ENCODE results near the gene BMPR2.
"Not testable (repeated sequence)": the region's sequence is repeated elsewhere in the genome, so short reads cannot be mapped to it uniquely, and the experiment has no call there.

BMPR2 gene

DNA sequence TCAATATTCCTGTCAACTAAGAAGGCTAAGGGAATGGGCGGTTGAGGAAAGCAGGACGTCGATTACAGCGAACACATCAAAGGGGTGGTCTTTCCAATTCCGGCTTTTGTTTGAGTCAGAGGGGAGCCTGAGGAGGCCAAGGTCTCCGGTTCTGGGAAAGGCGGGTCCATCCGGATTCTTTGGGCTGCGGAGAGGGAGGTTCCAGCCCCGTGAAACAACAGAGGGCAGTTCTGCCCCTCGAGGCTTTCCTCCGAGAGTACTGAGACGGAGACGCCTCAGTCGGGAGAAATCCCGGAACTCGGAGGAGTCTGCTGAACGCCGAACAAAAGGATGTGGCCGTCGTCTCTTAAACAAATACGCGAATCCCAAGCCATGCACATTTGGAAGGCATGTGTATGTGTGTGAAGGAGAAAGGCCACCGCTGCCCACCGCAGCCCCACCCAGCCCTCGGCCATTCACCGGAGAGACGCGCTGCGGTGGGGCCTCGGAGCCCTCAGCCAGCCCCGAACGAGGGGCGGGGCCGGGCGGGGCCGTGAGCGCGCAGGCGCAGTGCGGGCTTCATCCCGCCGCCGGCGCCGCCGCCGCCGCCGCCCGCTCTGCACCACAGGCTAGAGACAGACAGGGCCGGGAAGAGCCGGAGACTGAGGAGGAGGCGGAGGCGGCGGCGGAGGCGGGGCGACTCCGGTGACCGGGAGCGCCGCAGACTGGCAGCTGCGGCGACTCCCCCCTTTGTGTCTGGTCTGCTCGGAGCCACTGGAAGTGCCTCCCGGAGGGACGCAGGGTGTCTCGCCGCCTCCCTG lies at the start of gene BMPR2:
Gene BMPR2, plus strand, starts transcription at position 719 of the 800 bp plus-strand sequence. CDS start 1,148 bp downstream, outside the sequence.
- peak; percentile 58 to 80 for DNase-seq (ENCODE audit: extremely low read depth in 1 of 2, low read depth in 1 of 2)

GRCh38 chr2:202327858-202328257 lies 48.3 kb upstream of the BMPR2 start:
- no peak for DNase-seq (ENCODE audit: extremely low read depth in 1 of 2, low read depth in 1 of 2)

- DNase-seq (ENCODE audit: extremely low read depth in 1 of 2, low read depth in 1 of 2): no peak
Measured at GRCh38 chr2:202335791-202336467, 40.2 kb upstream of the BMPR2 start.

GRCh38 chr2:202337151-202337550 lies 39.0 kb upstream of the BMPR2 start:
- no peak for DNase-seq (ENCODE audit: extremely low read depth in 1 of 2, low read depth in 1 of 2)

- no peak for DNase-seq (ENCODE audit: extremely low read depth in 1 of 2, low read depth in 1 of 2)
Measured at GRCh38 chr2:202337706-202338346, 38.3 kb upstream of the BMPR2 start.

DNA sequence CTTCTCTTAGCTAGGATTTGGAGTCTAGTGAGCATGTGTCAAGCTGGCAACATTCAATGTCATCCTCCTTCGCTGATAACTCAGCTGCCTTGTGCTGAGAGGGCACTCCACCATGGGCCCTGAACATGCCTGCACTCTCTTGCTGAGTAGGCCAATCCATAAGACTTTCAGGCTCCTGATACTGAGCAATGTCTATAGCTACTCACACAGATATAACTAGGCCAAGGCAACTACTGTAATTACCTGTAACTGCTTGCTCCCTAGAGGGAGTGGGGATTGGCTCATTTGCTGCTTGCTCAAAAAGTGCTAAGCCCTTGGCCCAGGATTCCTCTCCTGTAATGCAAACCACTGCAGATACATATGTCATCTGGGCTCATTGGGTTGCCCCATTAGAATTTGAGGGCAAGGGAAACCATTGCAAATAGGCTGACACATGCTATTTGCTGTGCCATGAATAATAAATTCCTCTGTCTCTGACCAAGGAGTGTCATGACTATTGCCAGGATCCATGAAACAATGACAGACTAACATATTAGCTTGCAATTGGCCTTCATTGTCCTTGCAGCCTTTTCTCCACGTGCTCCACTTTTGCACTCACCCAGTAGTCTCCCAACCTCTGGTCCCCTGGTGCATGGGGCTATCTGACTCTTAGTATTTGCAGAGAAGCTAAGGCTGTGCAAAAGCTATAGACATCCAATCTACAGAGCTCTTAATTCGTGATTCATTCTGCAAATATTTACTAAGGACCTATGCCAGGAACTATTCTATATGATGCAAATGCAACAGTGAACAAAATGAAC lies 36.9 kb upstream of the BMPR2 start:
- no peak for DNase-seq (ENCODE audit: extremely low read depth in 1 of 2, low read depth in 1 of 2)

DNA sequence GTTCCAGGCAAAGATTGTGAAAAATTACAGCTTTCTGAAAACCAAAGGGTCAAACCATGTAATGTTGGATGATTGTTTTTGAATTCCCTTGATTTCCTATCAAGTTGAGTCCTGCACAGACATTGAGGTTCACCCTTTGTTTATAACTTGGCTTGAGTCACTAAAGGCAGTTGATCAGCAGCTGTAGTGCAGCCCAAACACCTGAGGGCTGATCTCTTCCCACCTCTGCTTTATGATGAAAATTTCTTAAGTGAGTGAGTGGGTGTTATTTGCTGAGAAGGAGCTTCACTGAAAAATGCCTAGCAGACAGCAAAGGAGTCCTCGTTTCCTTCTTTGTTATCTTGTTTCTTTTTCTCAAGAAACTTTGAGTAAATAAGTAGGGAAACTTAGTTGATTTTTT lies 31.9 kb upstream of the BMPR2 start:
- no peak for DNase-seq (ENCODE audit: extremely low read depth in 1 of 2, low read depth in 1 of 2)

DNA sequence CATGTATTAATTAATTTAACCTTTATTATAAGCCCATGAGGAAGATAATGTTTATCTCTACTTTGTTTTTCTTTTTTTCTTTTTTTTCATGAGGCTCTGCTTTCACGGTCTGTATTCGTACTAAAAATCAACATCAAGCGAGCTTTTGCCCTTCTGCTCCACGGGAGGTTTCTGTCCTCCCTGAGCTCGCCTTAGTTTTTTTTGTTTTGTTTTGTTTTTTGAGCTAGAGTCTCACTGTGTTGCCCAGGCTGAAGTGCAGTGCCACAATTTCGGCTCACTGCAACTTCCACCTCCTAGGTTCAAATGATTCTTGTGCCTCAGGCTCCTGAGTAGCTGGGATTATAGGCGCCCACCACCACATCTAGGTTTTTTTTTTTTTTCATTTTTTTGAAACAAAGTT lies 29.9 kb upstream of the BMPR2 start:
- no peak for DNase-seq (ENCODE audit: extremely low read depth in 1 of 2, low read depth in 1 of 2)

DNA sequence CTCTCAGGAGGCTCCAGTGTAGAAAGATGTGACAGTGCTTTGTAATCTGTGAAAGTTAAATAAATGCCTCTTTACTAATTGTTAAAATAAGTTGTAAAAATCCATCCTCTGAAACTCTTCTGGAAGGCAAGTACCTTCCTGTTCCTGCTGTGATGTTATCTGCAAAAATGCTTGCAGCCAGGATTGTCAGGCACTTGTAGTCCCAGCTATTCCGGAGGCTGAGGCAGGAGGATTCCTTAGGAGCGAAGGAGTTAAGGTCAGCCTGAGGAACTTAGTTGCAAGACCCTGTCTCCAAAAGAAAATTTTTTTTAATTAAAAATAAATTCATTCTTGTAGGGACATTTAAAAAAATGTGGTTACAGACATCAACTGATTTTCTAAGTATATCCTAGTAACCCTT lies 22.7 kb upstream of the BMPR2 start:
- no peak for DNase-seq (ENCODE audit: extremely low read depth in 1 of 2, low read depth in 1 of 2)

DNA sequence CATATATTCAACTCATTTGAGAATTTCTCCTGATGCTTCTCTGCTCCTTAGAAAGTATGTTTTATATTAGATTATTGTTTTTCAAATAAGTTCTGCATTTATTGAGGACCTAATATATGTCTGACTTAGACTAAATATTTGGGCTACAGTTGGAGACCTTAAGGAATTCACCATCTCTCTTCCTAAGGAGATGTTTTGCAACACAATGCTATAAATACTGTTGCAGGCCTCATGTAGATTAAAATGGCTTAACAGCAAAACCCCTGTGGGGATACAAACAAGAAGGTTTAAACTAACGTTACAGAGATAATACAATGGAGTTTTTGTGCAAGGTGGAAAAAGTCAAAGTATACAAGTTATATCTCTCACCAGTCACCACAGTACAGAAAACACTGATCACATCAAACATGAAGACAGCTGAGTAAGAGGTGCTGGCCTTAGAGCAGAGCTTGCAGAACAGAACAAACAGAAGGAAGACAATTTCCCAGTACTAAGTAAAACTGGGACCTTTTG lies 20.1 kb upstream of the BMPR2 start:
- DNase-seq (ENCODE audit: extremely low read depth in 1 of 2, low read depth in 1 of 2): no peak

- not testable (repeated sequence) for DNase-seq (ENCODE audit: extremely low read depth in 1 of 2, low read depth in 1 of 2)
Measured at GRCh38 chr2:202358924-202359323, 17.2 kb upstream of the BMPR2 start.

GRCh38 chr2:202360646-202361045 lies 15.5 kb upstream of the BMPR2 start:
- DNase-seq (ENCODE audit: extremely low read depth in 1 of 2, low read depth in 1 of 2): no peak

DNA sequence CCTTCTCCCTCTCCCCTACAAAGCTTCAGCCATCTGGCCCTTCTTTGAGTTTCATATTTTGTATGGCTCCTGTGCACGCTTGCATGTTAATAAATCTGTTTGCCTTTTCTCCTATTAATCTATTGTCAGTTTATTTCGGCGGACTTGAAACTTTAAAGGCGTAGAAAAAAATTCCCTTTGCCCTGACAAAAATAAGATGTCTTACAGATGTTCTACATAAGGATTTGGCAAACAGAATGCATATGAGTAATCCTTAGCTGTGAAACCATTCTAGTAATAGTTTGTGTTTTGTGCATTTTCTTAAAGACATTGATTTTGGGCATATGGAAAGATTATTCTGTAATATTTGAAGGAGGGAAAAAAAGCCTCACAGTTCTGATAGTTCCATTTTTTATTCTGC lies 15.0 kb upstream of the BMPR2 start:
- no peak for DNase-seq (ENCODE audit: extremely low read depth in 1 of 2, low read depth in 1 of 2)

GRCh38 chr2:202373490-202373889 lies 2.6 kb upstream of the BMPR2 start:
- no peak for DNase-seq (ENCODE audit: extremely low read depth in 1 of 2, low read depth in 1 of 2)

- not testable (repeated sequence) for DNase-seq (ENCODE audit: extremely low read depth in 1 of 2, low read depth in 1 of 2)
Measured at GRCh38 chr2:202374383-202374782, 1.7 kb upstream of the BMPR2 start.

- peak; percentile 18 to 29 for DNase-seq (ENCODE audit: extremely low read depth in 1 of 2, low read depth in 1 of 2)
Measured at GRCh38 chr2:202375033-202375608, 1.0 kb upstream of the BMPR2 start.

DNA sequence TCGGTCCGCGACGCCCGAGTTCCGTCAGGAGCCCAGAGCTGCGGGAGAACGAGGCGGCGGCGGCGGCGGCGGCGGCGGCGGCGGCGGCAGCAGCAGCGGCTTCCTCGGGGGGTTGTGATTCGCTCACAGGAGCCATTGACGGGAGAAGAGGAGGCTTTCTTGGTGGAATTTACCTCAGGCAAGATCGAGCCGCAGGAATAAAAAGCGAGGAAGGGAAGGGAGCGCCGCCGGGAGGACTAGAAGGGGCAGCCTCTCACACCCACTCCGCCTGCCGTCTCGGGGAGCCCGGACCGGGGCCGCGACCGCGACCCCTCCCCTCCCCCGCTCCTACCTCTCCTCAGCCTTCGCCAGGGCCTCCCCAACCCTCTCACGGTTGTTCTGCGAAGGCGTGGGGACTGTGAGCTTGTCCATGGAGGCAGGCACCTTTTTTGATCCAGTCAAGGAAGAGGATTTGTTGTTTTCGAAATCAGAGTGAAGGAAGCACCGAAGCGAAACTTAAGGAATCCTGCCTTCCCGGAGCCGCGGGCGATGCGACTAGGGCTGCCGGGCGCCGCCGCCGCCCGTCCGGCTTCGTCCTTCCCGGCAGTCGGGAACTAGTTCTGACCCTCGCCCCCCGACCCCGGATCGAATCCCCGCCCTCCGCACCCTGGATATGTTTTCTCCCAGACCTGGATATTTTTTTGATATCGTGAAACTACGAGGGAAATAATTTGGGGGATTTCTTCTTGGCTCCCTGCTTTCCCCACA lies 506 bp downstream of the BMPR2 start:
- DNase-seq (ENCODE audit: extremely low read depth in 1 of 2, low read depth in 1 of 2): peak in 1 of 2 donors; percentile 10

DNA sequence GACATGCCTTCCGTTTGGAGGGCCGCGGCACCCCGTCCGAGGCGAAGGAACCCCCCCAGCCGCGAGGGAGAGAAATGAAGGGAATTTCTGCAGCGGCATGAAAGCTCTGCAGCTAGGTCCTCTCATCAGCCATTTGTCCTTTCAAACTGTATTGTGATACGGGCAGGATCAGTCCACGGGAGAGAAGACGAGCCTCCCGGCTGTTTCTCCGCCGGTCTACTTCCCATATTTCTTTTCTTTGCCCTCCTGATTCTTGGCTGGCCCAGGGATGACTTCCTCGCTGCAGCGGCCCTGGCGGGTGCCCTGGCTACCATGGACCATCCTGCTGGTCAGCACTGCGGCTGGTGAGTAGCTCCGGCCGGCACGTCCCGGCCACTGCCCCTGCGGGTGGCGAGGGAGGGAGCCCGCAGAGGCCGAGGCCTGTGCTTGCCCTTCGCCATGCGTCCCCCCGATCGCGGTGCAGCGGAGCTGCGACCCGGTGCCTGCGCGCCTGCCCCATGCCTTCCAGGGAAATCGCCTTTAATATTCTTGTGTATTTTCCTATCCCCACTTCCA lies 1.2 kb downstream of the BMPR2 start:
- DNase-seq (ENCODE audit: extremely low read depth in 1 of 2, low read depth in 1 of 2): no peak

GRCh38 chr2:202378001-202378400 lies 1.9 kb downstream of the BMPR2 start:
- DNase-seq (ENCODE audit: extremely low read depth in 1 of 2, low read depth in 1 of 2): no peak

All from stimulated activated CD8-positive, alpha-beta memory T cell treated with anti-CD3 and anti-CD28 coated beads, Interleukin-7, amount 100 ng/mL, for 48 hours (primary cell).